ENCODE data around the gene TMEM167B. TPM values are rescaled to one million over a fixed set of nuclear protein-coding genes. Genes with fewer than 3 reads are reported as not detected.

TMEM167B gene
- total RNA-seq, 1 experiment from 2014 or later: 21.4 TPM

GRCh38 chr1:109060707-109061106 lies 29.9 kb upstream of the TMEM167B start:
- intact Hi-C loops (cut with micrococcal nuclease): no loop called here
- Histone ChIP-seq H3K9me3 (ENCODE audit: control insufficient read depth in 1 of 2, insufficient read depth in 1 of 2, low read depth in 1 of 2, low read length in 2 of 2) (no peaks in the 10 kb centered on the region), H3K79me2 (ENCODE audit: insufficient read depth, low read length) (no peaks in the 10 kb centered on the region), H3K27ac (ENCODE audit: low read depth, low read length) (no peak overlapping the region), H3K4me2 (ENCODE audit: low read length) (no peak overlapping the region), H4K20me1 (ENCODE audit: insufficient read depth) (no peaks in the 10 kb centered on the region; the same call in 1 of the 2 replicates), H3K9ac (ENCODE audit: low read length) (no peak overlapping the region), H2AFZ (ENCODE audit: low read depth, low read length, poor library complexity, severe bottlenecking) (no peak overlapping the region), H3K4me1 (ENCODE audit: control insufficient read depth in 1 of 2, insufficient read depth in 2 of 2, low read length in 2 of 2) (no peaks in the 10 kb centered on the region), H3K4me3 (replicated peaks in 1 of 2; ENCODE audit: low read depth in 1 of 2, low read length in 2 of 2) (no peak overlapping the region), H3K36me3 (ENCODE audit: control insufficient read depth in 1 of 2, insufficient read depth in 2 of 2, low read length in 2 of 2) (peaks cover 6 to 9% of the 10 kb centered on the region in 2 experiments; a peak in 3 of 4 replicates), H3K27me3 (ENCODE audit: insufficient read depth, low read length) (no peaks in the 10 kb centered on the region), H3K9me2 (ENCODE audit: insufficient read depth) (no peaks in the 10 kb centered on the region; the same call in 1 of the 2 replicates)
- no TSS peak for BruUV-seq (replicated peaks)
- TF ChIP-seq POLR2A (IDR thresholded peaks at IDR 0.05; ENCODE audit: borderline replicate concordance, extremely low read depth, insufficient read depth, insufficient read length): no peak
- TF ChIP-seq SRF (IDR thresholded peaks at IDR 0.05; ENCODE audit: low read depth): no peak
- no peak for TF ChIP-seq YY1 (IDR thresholded peaks at IDR 0.05; ENCODE audit: extremely low read depth, insufficient replicate concordance, low read depth, low read length)
- no peak for TF ChIP-seq EZH2 (IDR thresholded peaks at IDR 0.05)
- TF ChIP-seq ZNF274 (IDR thresholded peaks at IDR 0.05; ENCODE audit: low read depth, low read length): no peak
- TF ChIP-seq ZFX (IDR thresholded peaks at IDR 0.05): no peak
- no peak for TF ChIP-seq EZH2phosphoT487 (IDR thresholded peaks at IDR 0.05; ENCODE audit: borderline replicate concordance)
- no peak for TF ChIP-seq CTCF (IDR thresholded peaks at IDR 0.05 in 2 of 3, conservative IDR thresholded peaks at IDR 0.05 in 1 of 3; ENCODE audit: borderline replicate concordance in 1 of 3, insufficient read depth in 1 of 3, low read depth in 2 of 3, low read length in 2 of 3)
- TF ChIP-seq ELF1 (IDR thresholded peaks at IDR 0.05; ENCODE audit: borderline replicate concordance, low read depth): no peak
- no peak for TF ChIP-seq ATF3 (IDR thresholded peaks at IDR 0.05)
- no peak for TF ChIP-seq EGR1 (IDR thresholded peaks at IDR 0.05; ENCODE audit: low read depth)
- TF ChIP-seq POLR2AphosphoS5 (IDR thresholded peaks at IDR 0.05; ENCODE audit: low read depth, low read length): no peak
- TF ChIP-seq JUND (IDR thresholded peaks at IDR 0.05): no peak
- no peak for TF ChIP-seq CBX3 (IDR thresholded peaks at IDR 0.05; ENCODE audit: low read depth)
- ATAC-seq (no peak), DNase-seq (ENCODE audit: low read depth, low spot score) (no peak)
- CTCF ChIA-PET: no interaction called here
- POLR2A ChIA-PET: interaction anchor here (0.8 to 2.3 kb wide), 2 partner anchors 16 to 19 kb away, joined by 3 to 7 read pairs; partner anchors contain the start of genes TAF13 and WDR47
- RAD21 ChIA-PET (ENCODE audit: low non-redundant PET in 1 of 2, low total read pairs in 2 of 2, uncharacterized antibody in 2 of 2, unreplicated experiment in 2 of 2): no interaction called here
